Omental fat pad (tissue), 4 donors: Measurements from ENCODE around the gene FBXL14. TPM values are rescaled to one million over a fixed set of nuclear protein-coding genes. Genes with fewer than 3 reads are reported as not detected.

Experiments used
- ATAC-seq: fragments of 150-250 bp; one replicate; pipeline ENCODE4 v1.9.1; 2016; ENCODE audit warnings: mild to moderate bottlenecking, moderate library complexity; ENCODE audit not compliant: low FRiP score
- DNase-seq: peaks from one replicate; pipeline ENCODE4 v3.0.0-alpha.2; 2019; ENCODE audit warnings: low spot score
- total RNA-seq, 4 donors: library from RNA; depleted of rRNA; stranded (reverse); fragments of >200 nt; gene quantifications; one replicate each; pipeline ENCODE4 v1.1.0, GENCODE V29; 2016
- TF ChIP-seq, protein P1 (sequence below), 3 donors: fragments of 450-650 bp; IDR thresholded peaks; one replicate each; pipeline ENCODE4 v1.5.1; 2016 to 2017; ENCODE audit warnings: antibody characterized with exemption in 3 of 3, mild to moderate bottlenecking in 3 of 3, moderate library complexity in 2 of 3

FBXL14 gene
- total RNA-seq, 4 donors from 2014 or later = 7.3 to 15.6 (median 10.1) TPM

- TF ChIP-seq, protein P1, sequence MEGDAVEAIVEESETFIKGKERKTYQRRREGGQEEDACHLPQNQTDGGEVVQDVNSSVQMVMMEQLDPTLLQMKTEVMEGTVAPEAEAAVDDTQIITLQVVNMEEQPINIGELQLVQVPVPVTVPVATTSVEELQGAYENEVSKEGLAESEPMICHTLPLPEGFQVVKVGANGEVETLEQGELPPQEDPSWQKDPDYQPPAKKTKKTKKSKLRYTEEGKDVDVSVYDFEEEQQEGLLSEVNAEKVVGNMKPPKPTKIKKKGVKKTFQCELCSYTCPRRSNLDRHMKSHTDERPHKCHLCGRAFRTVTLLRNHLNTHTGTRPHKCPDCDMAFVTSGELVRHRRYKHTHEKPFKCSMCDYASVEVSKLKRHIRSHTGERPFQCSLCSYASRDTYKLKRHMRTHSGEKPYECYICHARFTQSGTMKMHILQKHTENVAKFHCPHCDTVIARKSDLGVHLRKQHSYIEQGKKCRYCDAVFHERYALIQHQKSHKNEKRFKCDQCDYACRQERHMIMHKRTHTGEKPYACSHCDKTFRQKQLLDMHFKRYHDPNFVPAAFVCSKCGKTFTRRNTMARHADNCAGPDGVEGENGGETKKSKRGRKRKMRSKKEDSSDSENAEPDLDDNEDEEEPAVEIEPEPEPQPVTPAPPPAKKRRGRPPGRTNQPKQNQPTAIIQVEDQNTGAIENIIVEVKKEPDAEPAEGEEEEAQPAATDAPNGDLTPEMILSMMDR (IDR thresholded peaks at IDR 0.05) = no peak
- ATAC-seq (peak; percentile 21), DNase-seq (no peak)
These were observed 36.6 kb upstream of the FBXL14 start for GRCh38 chr12:1630827-1631591.

- peak; percentile 15 for ATAC-seq
- DNase-seq = no peak
- TF ChIP-seq, protein P1 (IDR thresholded peaks at IDR 0.05) = no peak
These were observed 35.9 kb upstream of the FBXL14 start for GRCh38 chr12:1630133-1630826.

GRCh38 chr12:1629338-1630132 lies 35.2 kb upstream of the FBXL14 start:
- no peak for DNase-seq
- TF ChIP-seq, protein P1 (IDR thresholded peaks at IDR 0.05) = no peak
- ATAC-seq = no peak

DNA sequence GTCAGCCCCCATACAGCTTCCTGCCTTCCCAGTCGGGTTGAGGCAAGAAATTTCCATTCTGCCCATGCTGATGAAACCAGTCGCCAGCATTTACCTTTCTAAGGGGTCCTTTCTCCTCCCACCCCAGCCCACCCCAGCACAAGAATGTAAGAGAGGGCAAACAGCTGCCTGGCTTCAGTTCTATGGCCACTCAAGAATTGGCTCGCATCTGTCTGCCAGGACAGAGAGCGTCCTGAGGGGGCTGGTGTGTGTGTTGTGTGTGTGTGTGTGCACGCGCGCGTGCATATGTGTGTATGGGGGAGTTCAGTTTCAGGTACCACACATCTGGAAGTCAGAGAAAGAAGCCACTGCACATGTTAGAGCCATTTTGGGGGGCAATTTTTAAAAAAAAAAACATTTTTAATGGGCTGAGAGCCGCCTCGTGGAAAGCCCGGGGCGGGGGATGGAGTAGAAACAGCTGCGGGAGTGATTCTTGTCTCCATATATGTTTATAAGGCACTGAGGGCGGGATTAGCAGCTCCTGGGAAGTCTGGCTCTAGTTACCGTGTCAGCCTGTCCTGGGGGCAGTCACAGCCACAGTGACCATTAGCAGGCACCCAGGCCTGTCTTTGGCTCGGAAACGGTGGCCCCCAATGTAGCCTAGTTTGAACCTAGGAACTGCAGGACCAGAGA lies 34.4 kb upstream of the FBXL14 start, which contains the start of gene WNT5B:
Gene WNT5B, plus strand, starts transcription at position 566 of the 672 bp plus-strand sequence. CDS start 2,124 bp downstream, outside the sequence.
- ATAC-seq = no peak
- TF ChIP-seq, protein P1 (IDR thresholded peaks at IDR 0.05) = no peak
- no peak for DNase-seq

DNA sequence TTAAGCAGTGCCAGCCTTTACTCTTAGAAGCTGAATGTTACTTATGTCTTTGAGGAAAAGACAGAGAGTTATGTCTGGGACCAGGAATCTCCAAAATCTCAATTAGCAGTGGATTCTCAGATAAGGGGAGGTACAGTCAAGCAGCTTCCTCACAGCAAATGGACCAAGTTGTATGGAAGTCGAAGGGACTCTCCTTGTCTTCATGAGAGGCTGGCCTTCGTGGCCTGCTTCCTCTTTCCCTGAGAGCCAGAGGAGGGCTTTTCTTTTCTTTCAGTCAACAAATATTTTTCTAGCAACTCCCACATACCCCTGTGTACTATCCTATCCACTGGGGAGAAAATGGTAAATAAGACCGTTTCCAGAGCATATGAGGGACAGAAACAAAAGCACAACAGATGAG lies 28.0 kb upstream of the FBXL14 start:
- TF ChIP-seq, protein P1 (IDR thresholded peaks at IDR 0.05) = no peak
- no peak for ATAC-seq
- no peak for DNase-seq

DNA sequence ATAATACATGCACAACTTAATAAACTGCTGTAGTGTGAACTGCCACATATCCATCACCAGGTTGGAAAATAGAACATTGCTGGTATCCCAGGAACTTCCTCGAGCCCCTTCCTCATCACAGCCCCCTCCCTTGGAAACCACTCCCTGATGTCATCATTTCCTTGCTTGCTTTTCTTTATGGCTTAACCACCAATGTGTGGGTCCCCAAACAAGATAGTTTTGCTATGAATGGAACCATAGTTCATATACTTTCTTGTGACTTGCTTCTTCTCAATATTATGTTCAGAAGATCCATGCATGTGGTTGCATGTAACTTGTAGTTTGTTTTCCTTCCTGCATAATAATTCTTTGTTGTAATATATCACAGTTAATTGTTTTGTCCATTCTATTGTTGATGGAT lies 25.7 kb upstream of the FBXL14 start:
- TF ChIP-seq, protein P1 (IDR thresholded peaks at IDR 0.05) = no peak
- DNase-seq = no peak
- no peak for ATAC-seq
